GM08714 (cell line): ENCODE measurements around the gene RABGAP1L.
"Not testable (repeated sequence)": the region's sequence is repeated elsewhere in the genome, so short reads cannot be mapped to it uniquely, and the experiment has no call there.

Experiments
- H3K4me3 ChIP-seq: fragments of 200-500 bp; sonication (Bioruptor generic); 2 replicates; pipeline ENCODE4 v1.5.1; 2014; ENCODE audit warnings: mild to moderate bottlenecking, low read length, inconsistent platforms
- ZNF274 ChIP-seq: IDR thresholded peaks from 2 replicates; pipeline ENCODE4 v1.6.1; 2012; ENCODE audit warnings: mild to moderate bottlenecking, low read depth, low read length

The RABGAP1L gene

DNA sequence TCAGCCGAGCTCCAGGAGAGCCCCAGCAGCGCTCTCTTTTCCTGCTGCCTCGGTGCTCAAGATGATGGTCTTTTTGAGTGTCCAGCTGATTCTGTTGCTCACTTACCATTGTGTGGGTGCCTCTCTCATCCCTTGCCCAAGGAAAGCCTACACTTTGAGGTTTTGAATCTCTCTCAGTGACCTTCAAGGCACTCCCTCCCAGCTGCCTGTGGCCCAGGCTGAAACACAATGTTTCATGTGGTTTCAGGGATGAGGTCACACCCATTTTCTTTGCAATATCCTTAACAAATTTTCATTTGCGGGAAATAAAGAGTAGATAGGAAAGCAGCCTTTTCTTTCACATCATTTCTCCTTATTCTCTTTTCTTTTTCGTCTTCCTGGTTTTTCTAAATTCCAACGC lies 876.5 kb downstream of the RABGAP1L start:
- TF ChIP-seq ZNF274: no peak

DNA sequence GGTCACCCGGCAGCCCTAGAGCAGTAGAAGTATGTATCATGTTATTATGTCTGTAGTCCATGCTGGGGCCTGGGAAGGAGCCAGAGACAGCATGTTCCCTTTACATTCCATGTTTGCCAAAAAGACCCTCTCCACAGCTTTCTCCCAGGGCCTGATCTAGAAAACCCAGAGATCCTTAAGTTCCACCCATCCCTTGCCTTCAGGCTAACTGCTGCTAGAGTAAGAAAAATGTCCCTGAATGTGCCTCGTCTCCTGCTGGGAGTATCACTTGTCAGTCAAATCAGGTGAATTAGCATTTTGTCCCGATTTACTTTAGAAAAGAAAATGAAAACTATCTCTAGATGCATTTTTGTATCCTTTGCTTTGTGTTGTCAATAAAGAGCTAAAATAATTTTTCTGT lies 877.2 kb downstream of the RABGAP1L start:
- no peak for TF ChIP-seq ZNF274

More for the DNA sequence above, 876.5 kb downstream of the RABGAP1L start:
- no peak overlapping the region for H3K4me3 ChIP-seq

DNA sequence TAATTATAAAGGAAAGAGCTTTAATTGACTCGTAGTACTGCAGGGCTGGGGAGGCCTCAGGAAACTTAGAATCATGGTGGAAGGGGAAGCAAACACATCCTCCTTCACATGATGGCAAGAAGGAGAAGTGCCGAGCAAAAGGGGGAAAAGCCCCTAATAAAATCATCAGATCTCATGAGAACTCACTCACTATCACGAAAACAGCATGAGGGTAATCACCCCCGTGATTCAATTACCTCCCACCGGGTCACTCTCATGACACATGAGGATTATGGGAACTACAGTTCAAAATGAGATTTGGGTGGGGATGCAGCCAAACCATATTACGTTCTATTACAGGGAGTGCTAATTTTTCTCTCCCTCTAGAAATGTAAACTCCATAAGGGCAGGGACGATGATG lies 878.1 kb downstream of the RABGAP1L start:
- no peak overlapping the region for H3K4me3 ChIP-seq
- TF ChIP-seq ZNF274: no peak

More for the DNA sequence above, 877.2 kb downstream of the RABGAP1L start:
- H3K4me3 ChIP-seq: no peak overlapping the region

DNA sequence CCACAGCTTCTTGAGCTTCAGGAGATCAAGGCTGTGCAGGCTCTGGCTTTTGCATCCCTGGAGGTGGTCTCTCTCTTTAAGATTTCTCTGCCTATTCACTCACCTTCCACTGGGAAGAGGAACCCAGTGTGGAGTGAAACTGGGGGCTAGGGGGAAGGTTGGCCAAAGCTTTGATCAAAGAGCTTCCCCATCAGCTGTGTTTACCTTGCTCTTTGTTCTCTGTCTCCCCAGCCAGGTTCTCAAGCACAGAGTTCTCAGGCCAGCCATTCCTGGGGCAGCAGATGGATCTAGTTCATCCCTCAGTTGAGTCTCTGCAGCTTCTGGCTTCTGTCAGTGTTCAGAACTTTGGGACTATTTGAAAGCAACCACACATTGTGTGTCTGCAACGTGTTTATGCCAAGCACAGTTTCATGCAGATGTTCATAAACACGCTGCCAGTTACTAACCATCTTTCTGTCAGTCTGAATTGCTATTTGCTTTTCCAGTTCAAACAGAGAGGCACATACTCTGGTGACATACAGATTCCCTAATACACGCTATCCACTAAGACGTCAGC lies 881.1 kb downstream of the RABGAP1L start:
- TF ChIP-seq ZNF274: no peak
- H3K4me3 ChIP-seq: no peak overlapping the region

DNA sequence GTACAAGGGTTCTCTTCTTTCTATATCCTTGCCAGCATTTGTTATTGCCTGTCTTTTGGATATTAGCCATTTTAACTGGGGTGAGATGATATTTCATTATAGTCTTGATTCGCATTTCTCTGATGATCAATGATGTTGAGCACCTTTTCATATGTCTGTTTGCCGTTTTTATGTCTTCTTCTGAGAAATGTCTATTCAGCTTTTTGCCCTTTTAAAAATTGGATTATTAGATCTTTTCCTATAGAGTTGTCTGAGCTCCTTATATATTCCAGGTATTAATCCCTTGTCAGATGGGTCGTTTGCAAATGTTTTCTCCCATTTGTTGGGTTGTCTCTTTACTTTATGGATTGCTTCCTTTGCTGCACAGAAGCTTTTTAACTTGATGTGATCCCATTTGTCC lies 883.3 kb downstream of the RABGAP1L start:
- no peak for TF ChIP-seq ZNF274
- H3K4me3 ChIP-seq: no peak overlapping the region

DNA sequence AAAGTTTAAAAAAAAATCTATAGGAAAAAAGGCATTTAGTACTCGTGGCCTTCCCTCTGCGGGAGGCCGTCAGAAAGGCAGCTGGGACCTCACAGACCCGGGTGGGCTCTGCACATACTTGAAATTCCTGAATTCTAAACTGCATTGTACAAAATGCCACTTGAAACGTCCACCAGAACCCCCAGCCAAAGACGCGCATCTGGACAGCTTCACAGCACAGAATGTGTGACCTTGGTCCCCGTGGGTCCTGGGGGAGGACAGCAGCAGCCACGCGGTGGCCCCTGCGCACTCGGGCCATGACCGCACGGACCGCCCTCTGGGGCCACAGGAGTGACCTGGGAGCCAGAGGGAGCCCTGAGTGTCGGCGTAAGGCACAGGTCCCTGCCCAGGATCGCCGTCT lies 884.5 kb downstream of the RABGAP1L start:
- no peak for TF ChIP-seq ZNF274
- no peak overlapping the region for H3K4me3 ChIP-seq

DNA sequence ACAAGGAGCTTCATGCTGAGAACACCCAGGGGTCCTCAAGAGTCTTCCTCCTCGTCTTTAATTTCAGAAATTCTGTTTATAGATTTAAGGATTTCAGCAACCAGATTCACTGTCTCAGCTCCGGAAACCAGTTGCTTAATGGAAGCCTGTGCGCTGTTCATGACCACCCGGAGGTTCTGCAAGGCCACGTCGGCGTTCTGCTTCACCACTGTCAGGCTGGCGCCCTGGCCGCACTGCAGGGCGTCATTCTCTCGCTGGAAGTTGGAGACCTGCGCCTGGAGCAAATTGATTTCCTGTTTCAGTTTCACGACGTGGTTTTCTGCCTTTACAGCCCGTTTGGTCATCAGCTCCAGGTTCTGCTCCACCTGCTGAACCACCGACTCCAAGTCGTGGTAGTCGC lies 885.3 kb downstream of the RABGAP1L start:
- H3K4me3 ChIP-seq: not testable (repeated sequence)
